ENCODE results near the gene TAF5L. TPM values are rescaled to one million over a fixed set of nuclear protein-coding genes. Genes with fewer than 3 reads are reported as not detected.

The TAF5L gene
- polyA plus RNA-seq, 1 experiment: 17.3 TPM

GRCh38 chr1:229570891-229571516 is 54.9 kb downstream of the TAF5L start:
- ChIA-PET CTCF (interaction anchor here (4.3 kb wide), 1 partner anchor 12 kb away, joined by 22 read pairs; the partner anchor contains the start of gene ABCB10), POLR2A (no interaction called here)
- TF ChIP-seq CTCF (IDR thresholded peaks at IDR 0.05; ENCODE audit: low read depth, low read length): no peak
- no peak for DNase-seq (ENCODE audit: low read depth, low spot score)
- Histone ChIP-seq H3K27me3 (ENCODE audit: control insufficient read depth, insufficient read depth, low read length) (no peaks in the 10 kb centered on the region), H3K4me3 (ENCODE audit: low read depth, low read length) (no peak overlapping the region), H3K9me3 (ENCODE audit: control insufficient read depth, insufficient read depth, low read length) (no peaks in the 10 kb centered on the region), H3K27ac (ENCODE audit: low read depth, low read length) (no peak overlapping the region)

GRCh38 chr1:229570305-229570704 is 55.6 kb downstream of the TAF5L start:
- no peak overlapping the region for H3K4me3 ChIP-seq (ENCODE audit: low read depth, low read length)
- no peak for TF ChIP-seq CTCF (IDR thresholded peaks at IDR 0.05; ENCODE audit: low read depth, low read length)
- H3K9me3 ChIP-seq (ENCODE audit: control insufficient read depth, insufficient read depth, low read length): no peaks in the 10 kb centered on the region
- CTCF ChIA-PET: interaction anchor here (4.3 kb wide), 1 partner anchor 11 kb away, joined by 22 read pairs; the partner anchor contains the start of gene ABCB10
- no peak overlapping the region for H3K27ac ChIP-seq (ENCODE audit: low read depth, low read length)
- no peaks in the 10 kb centered on the region for H3K27me3 ChIP-seq (ENCODE audit: control insufficient read depth, insufficient read depth, low read length)
- no peak for DNase-seq (ENCODE audit: low read depth, low spot score)
- POLR2A ChIA-PET: no interaction called here

DNA sequence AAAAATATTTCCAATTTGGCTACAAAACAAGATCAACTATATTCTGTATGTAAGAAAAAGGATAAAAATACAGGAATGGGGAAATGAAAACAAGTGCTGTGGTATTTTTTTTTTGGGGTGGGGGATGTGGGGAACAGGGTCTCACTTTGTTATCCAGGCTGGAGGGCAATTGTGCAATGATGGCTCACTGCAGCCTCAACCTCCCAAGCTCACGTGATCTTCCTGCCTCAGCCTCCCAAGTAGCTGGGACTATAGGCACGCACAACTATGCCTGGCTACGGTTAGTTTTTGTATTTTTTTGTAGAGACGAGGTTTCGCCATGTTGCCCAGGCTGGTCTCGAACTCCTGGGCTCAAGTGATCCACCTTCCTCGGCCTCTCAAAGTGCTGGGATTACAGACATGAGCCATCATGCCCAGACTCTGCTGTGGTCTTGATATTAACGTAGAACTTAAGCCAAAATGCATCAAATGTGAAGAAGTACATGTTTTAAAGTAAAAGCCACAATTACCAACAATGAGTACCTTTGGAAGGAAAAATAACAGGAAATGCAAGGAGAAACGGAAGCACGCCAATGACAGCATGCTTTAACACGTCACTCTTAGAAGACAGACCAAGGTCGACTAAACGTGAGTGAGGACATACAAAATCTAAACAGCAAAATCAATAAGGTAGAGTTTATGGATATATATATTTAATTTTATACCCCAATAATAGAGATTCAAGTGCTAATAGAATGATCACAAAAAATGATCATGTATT is 58.6 kb downstream of the TAF5L start:
- no peak for TF ChIP-seq CTCF (IDR thresholded peaks at IDR 0.05; ENCODE audit: low read depth, low read length)
- DNase-seq (ENCODE audit: low read depth, low spot score): no peak
- Histone ChIP-seq H3K27me3 (ENCODE audit: control insufficient read depth, insufficient read depth, low read length) (no peaks in the 10 kb centered on the region), H3K4me3 (ENCODE audit: low read depth, low read length) (no peak overlapping the region), H3K27ac (ENCODE audit: low read depth, low read length) (no peak overlapping the region), H3K9me3 (ENCODE audit: control insufficient read depth, insufficient read depth, low read length) (no peaks in the 10 kb centered on the region)
- ChIA-PET POLR2A (no interaction called here), CTCF (no interaction called here)

DNA sequence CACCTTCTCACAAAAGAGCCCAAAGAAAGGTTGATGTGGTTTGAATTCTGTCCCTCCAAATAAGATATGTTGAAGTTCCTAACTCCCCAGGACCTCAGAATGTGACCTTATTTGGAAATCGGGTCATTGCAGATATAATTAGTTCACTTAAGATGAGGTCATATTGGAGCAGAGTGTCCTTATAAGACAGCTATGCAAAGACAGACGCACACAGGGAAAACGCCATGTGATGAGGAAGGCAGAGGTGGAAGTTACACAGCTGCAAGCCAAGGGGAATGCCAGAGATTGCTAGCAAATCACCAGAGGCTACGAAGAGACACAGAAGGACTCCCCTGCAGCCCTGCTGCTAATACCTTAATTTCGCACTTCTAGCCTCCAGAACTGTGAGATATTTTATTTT is 62.2 kb downstream of the TAF5L start:
- no peak overlapping the region for H3K27ac ChIP-seq (ENCODE audit: low read depth, low read length)
- CTCF ChIA-PET: no interaction called here
- no peaks in the 10 kb centered on the region for H3K27me3 ChIP-seq (ENCODE audit: control insufficient read depth, insufficient read depth, low read length)
- POLR2A ChIA-PET: interaction anchor here (1.2 kb wide), 1 partner anchor 48 kb away, joined by 3 read pairs; no protein-coding TSS in a partner anchor
- no peak overlapping the region for H3K4me3 ChIP-seq (ENCODE audit: low read depth, low read length)
- DNase-seq (ENCODE audit: low read depth, low spot score): peak; percentile 15
- no peaks in the 10 kb centered on the region for H3K9me3 ChIP-seq (ENCODE audit: control insufficient read depth, insufficient read depth, low read length)
- no peak for TF ChIP-seq CTCF (IDR thresholded peaks at IDR 0.05; ENCODE audit: low read depth, low read length)

DNA sequence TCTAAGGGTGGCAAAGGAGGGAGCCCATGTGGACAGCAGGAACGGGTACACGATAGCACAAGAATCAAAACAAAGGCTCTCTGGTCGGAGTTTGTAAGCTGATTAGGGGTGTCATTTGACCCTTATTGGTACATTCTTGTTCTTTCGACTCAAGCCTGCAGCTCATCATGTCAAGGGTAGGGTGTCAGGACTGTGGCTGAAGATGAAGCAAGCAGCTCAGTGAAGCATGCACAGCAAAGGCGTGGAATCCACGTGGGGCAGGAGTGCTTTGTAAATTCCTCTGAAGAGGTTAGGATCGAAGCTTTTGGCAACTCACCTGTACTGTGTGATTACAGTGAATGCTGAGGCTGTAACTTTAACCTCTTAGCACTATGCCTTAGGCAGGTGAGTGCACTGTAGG is 62.7 kb downstream of the TAF5L start:
- no peak overlapping the region for H3K4me3 ChIP-seq (ENCODE audit: low read depth, low read length)
- no peaks in the 10 kb centered on the region for H3K9me3 ChIP-seq (ENCODE audit: control insufficient read depth, insufficient read depth, low read length)
- DNase-seq (ENCODE audit: low read depth, low spot score): no peak
- POLR2A ChIA-PET: interaction anchor here (1.2 kb wide), 1 partner anchor 49 kb away, joined by 3 read pairs; no protein-coding TSS in a partner anchor
- no peaks in the 10 kb centered on the region for H3K27me3 ChIP-seq (ENCODE audit: control insufficient read depth, insufficient read depth, low read length)
- no peak for TF ChIP-seq CTCF (IDR thresholded peaks at IDR 0.05; ENCODE audit: low read depth, low read length)
- no peak overlapping the region for H3K27ac ChIP-seq (ENCODE audit: low read depth, low read length)
- CTCF ChIA-PET: no interaction called here
